Superior temporal gyrus (tissue), 1 donor: Measurements from ENCODE around the gene KIF26A.

Source experiments
- DNase-seq: peaks from one replicate; pipeline ENCODE4 v3.0.0-alpha.2; 2016; ENCODE audit errors: extremely low spot score

The KIF26A gene

DNA sequence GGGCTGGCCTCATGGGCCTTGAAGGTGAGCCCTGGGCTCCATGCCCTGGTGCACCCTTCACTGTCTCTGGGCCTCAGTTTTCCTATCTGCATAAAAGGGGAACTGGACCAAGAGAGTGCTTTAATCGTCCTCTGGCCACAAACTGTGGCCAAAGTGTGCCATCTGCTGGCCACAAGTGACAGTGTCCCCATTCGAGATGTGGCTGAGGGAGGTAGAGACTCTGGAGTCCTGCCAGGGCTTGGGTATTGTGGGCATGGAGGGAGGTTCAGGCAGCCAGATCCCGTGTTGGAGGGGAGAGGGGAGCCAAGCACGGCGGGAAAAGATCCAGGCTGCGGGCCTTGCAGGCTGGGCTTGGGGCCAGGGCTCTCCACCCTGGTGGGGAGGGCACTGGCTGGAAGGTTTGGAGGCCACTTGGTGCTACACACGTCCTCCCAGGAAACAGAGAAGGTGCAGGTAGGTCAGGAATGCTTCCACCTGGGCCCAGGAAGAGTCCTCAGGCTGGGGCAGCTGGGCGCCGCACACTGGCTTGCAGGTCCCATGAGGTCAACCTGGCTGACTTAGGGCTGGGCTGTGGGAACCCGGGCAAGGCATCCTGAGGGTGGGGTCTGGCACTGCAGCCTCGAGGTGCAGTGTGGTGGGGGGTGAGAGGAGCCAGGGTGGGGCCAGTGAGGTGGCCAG is 7.3 kb upstream of the KIF26A start:
- DNase-seq: peak; percentile 56

DNA sequence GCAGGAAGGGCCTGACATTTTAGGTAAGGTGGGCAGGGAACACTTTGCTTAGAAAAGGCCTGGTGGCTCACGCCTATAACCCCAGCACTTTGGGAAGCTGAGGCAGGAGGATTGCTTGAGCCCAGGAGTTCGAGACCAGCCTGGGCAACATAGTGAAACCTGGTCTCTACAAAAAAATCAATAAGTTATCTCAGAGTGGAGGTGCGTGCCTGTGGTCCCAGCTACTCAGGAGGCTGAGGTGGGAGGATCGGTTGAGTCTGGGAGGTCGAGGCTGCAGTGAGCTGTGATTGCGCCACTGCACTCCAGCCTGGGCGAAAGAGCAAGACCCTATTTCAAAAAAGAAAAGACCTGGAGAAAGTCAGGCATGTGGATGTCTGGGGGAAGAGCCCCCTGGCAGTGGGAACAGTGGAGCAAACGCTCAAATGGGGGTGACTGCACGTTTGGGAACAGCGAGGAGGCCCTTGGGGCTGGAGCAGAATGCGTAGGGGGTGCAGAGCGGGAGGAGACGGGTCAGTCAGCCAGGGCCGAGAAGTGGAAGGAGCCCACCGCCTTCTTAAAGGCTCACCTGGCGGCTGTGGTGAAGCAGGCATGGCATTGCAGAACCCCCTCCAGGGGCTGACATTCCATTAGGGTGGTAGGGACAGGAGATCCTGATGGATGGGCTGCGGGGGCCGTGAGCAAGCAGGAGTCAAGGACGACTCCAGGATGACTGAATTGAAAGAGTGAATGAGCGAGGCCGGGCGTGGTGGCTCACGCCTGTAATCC is 6.2 kb upstream of the KIF26A start:
- no peak for DNase-seq

DNA sequence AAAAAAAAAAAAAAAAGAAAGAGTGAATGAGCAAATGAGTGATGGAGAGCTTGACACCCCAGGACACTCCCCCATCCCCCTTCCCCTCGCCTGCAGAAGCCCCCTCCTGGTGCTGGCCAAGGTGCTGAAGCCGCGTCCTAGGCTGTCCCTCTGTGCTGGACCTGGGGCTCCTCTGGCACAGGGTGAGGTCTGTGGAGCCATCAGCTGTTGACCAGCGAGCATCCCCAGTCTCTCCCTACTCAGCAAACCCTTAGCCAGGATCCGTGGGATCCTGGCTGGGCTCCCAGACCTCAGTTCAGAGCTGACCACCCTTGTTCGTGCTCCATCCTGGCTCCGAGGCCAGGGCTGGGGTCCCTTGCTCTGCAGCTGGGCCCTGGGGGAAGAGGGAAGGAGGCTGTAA is 5.4 kb upstream of the KIF26A start:
- no peak for DNase-seq

DNA sequence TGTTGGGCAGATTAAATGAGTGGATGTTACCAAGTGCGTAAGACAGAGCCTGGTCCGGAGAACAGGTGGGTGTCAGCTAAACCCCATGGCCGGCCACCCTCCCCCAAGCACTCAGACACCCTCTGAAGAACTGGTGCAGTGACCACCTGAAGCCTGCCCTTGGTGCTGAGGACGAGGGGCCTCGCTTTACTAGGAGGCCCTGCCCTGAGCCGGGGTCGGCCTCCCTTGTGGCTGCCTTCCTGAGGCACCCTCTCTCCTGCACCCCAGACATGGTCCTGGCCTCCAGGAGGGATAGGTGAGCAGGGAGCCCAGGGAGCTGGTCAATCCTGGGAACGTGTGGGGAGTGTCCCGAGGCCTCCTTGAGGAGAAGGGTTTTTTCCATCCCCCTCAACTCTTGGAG is 4.9 kb upstream of the KIF26A start:
- DNase-seq: no peak

DNA sequence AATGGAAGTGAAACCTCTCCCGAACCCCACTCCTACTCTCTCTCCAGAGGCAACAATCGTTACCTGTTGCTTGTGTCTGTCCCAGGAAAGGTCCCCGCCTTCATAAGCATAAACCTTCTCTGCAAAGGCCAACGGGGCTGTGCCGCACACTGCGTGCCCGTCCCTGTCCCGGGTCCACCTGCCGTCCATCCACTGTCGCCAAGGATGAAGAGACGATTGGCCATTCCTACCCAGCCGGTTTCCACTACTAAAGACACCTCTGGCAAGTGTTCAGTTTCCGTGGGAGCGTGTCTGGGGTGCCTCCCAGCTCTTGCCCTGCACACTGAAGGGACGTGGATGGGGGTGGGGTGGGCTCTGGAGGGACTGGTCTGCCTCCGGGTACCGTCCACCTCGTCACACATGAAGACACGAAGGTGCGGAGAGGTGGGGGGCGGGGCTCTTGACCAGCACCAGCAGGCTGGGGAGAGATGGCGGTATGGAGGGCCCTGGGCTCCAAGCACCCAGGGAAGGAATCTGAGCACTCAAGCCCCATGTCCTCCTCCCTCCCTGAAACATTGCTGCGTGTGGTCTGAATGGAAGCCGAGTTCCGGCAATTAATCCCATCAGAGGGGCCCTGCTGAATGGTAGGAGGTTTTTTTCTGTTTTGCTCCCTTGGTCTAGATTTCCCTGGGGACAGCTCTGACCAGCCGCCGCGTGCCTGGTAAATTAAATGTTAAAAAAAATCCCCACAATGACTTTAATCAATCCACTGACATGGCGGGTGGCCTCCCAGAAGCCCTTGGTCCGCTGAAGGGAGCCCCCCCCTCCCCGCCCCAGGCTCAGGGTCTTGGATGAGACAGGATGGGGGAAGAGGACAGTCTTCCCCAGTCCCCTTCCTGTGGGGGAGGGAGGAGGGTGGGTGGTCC is 4.1 kb upstream of the KIF26A start:
- DNase-seq: no peak

DNA sequence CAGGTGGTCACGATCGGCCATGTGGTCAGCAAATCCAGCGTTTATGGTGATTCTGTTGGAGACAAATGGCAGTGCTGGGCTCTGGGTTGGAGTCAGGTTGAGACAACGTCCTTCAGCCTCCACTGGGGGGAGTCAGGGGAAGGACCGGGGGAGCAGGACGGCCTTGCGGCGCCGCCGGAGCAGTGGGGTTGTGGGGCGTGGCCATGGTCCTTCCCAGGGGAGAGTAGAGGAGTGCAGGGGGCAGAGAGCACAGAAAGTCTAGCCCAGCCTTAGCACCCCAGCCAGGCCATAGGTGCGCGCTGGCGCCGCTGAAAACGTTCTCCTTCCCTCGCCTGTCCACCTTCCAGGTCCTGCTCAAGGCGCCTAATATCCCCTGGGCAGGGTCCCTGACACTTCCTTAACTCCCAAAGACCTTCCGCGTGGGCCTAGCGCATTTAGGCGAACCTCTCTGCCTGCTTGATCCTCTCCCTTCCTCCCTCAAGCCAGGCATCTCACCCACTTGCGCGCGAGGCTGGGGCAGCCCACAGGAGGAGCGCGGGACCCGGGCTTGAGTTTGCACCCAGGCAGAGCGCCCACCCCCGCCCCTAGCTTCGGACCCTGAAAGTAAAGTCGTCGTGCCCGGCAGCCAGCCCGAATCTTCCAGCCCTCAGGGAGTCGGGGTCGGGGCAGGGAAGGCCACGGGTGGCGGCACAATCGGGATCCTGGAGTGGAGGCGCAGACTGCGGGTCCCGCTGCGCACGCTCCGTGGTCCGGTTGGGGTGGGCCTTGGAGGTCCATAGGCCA is 3.1 kb upstream of the KIF26A start:
- no peak for DNase-seq

DNA sequence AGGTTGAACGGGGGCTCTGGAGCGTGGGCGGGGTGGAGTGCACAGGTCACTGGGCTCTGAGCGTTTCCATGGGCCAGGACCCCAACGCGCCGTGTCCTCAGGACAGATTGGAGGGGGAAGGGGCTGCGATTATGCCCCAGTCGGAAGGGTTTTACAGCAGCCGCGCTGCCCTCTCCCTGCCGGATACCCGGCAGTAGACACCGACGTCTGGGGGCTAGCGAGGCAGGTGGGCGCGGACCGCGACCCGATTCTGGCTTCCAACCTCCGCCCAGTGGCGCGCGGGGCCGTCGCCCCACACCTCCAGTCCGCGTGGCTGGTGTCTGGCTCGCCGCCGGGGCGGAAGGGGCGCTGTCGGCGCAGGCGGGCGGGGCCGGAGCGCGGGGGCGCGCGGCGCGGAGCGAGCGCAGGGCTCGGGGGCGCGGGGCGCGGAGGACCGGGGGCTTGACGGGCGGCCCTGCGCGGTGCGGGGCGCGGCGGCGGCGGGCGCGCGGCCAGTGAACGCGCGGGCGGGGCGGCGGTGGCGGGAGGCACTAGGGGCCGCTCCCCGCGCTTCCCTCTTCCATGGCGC is 2.4 kb upstream of the KIF26A start:
- DNase-seq: no peak

DNA sequence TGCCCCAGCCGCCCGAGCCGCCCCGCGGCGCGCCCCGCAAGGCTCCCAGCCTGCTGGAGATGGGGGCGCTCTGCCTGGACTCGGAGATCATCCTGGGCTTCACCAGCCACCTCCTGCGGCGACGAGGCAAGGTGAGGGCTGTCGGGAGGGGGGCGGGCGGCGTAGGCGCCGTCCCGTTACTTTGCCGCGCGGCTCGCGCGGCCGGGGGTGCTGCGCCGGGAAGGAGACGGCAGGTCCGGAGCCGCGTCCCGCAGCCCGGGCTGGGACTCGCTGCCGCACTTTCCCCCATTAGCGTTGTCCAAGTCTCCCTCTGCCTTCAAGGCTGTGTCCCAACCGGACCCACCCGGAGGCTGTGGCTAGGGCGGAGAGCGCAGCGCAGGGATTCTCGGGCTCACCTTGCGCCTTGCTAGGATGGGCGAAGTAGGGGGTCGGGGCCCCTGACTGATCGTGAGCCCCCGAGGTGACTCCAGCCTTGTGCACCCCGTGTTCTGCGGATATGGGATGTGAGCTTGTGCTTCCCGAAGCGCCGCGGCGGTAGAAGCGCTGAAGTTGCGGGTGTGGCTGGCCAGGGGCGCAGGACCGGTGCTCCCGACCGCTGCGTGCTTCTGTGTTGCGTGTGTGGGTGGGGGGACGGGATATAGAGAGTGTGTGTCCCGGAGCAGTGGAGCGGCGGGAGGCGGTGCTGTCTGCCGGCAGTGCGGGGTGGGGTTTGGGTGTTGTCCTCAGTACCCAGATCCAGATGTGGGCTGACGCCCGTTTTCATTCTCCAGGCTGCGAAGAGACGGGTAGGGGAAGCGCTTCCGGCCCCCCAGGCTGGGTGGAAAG is 1.7 kb upstream of the KIF26A start:
- no peak for DNase-seq

DNA sequence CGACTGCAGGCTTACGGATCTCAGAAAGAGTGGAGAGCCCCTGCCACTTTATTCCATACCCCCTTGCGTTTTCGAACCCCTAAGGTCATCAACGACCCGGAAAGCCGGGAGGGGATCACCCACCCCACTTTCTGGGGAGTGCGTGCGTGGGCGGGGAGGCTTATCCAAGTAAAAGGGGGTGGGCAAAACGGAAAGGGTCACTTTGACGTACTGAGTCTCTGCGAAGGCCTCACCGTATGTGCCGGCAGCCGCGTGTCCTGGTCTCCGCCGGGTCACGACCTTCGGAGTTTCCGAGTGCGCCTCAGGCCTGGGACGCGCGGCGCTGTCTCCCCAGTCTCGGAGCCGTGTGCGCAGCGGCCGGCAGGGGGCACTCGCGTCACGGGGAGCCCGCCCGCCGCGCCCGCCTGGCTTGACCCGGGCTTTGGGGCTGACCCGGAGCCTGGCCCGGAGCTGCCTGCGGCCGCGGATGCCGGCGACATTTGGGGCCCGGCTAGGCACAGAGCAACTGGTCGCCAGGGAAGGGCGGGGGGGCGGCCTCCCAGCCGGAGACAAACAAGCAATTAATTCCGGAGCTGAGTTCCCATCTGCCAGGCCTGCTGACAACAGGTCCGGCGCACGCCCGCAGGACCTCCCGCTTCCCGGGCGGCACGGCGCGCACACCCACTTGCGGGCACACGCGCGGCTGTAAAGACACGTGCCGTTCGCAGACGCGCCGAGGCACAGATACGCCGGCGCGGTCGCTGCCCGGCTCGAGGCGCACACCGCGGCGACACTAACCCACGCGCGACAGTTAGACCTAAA is 890 bp upstream of the KIF26A start:
- DNase-seq: peak; percentile 59

DNA sequence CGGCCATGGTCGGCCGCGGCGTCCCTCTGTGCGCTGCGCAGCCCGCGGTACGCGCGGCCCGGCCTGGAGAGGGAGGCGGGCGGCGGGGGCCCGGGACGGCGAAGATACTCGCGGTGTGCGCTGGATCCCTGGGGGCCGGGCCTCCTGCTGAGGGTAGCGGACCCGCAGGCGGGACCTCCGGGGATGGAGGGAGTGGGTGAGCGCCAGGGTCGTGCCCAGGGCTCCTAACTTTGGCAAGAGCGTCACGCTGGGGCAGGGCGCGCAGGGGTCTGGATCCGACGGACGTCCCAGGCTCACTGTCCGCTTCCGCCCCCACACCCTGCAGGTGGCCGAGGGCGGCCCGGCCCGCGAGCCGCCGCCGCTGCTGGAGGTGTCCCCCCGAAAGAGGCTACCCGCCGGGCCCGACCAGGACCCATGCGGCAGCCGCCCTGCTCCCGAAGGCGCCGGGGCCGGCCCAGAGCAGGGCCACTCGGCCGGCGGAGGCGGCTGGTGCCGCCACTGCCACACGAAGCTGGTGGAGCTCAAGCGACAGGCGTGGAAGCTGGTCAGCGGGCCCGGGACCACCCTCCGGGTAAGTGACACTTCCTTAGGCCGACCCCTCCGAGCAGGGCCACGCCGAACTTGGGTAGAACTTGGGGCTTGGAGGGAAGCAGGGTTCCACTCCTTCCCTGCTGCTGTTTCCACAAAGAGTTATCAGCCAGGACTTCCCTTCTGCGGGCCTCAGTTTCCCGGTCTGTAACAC is 502 bp downstream of the KIF26A start:
- DNase-seq: no peak

DNA sequence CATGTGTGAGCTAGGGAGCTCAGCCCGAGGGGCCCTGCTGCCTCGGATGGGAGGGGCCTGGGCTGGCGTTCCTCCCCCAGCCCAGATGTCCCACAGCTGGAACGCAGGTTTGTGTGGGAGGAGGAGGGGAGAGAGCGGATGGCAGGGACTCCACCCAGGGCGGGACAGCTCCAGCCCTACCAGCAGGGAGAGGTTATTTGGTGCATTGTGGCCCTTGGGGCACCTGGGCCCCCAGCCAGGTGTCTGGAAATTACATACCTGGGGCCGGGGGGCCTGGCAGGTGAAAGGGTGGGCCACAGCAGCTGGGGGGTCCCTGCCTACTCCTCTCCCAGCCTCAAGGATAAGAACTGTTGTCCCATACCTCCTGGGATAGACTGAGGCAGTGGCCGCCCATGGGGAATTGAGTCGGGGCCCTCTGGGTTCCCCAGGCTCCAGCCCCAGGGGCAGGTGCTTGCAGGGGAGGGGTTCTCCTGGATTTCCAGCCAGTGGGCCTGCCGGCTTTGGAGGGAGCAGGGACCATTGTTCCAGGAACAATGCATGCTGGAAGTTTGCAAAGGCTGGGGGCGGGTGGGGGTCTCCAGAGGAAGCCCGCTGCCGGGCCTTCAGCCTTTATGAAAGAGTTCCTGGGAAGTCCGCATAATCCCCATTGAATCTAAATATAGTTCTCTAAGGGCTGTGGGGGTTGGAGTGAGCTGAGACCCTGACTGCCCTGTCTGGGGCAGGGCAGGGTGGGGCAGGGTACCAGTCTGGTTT is 1.2 kb downstream of the KIF26A start:
- DNase-seq: no peak

DNA sequence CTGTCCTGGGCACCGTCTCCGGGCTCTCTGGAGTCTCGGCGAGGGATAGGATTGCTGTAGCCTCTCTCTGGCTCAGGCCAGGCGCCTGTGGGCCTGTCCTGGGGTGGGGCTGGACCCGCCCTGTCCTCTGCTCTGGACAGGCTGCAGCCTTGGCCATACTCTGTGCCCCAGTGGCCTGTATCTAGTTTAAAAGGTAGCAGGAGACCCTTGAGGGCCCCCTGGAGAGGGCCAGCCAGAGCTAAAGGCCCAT is 1.8 kb downstream of the KIF26A start:
- DNase-seq: no peak

DNA sequence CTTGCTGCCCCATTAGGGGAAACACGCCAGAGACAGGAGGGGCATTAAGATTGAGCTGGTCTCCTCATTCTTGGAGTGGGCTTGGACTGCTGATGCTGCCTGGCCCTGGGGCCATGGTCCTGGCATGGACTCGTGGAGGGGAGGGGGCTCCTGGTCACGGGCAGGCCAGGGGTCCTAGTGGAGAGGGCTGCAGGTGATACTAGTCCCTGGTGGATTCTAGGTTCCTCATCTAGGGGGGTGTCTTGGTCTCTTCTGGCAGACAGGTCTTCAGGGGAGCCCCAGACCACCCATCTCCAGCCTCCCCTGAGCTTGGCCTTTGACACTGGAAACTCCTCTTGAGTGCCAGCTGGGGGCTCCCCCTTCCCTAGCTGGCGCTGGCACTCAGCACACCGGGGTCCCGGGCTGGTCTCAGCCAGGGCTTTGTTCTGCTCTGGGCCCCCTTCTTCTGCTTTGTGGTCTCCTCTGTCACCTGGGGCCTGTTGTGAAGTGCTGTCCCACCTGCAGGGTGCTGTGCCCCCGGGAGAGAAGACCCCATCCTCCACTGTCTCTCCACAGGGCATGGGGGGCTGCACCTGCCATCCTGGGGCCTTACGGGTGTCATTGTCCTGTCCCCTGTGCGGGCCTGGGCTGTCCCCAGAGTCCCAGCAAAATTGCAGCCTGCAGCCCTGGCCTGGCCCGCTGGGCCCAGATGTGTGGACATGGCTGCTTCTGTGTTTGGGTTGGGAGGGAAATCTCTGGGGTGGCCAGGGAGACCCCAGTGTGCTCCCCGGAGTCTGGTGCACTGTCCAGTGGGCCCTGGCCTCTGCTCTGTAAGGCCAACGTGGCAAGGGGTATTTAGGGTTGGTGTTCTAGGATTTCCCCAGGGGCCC is 2.3 kb downstream of the KIF26A start:
- no peak for DNase-seq

DNA sequence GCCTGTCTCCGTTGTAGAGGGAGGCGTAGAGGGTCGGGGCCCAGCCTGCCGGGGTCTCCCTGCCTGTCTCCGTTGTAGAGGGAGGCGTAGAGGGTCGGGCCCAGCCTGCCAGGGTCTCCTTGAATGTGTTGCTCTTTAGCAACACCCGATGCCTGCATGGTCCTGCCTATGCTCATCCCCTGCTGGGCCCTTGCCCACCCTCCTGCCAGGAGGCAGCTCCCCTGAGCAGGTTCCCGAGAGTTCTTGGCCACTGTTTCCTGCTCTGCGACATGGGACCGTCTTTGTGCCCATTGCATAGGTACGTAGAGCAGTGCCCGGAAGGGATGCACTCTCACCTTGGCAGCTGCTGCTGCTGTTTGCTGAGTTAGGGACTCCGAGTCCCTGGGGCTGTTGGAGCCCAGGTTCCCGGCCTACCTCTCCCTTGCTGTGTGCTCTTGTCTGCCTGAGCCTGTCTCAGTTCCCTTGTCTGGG is 3.3 kb downstream of the KIF26A start:
- DNase-seq: no peak

DNA sequence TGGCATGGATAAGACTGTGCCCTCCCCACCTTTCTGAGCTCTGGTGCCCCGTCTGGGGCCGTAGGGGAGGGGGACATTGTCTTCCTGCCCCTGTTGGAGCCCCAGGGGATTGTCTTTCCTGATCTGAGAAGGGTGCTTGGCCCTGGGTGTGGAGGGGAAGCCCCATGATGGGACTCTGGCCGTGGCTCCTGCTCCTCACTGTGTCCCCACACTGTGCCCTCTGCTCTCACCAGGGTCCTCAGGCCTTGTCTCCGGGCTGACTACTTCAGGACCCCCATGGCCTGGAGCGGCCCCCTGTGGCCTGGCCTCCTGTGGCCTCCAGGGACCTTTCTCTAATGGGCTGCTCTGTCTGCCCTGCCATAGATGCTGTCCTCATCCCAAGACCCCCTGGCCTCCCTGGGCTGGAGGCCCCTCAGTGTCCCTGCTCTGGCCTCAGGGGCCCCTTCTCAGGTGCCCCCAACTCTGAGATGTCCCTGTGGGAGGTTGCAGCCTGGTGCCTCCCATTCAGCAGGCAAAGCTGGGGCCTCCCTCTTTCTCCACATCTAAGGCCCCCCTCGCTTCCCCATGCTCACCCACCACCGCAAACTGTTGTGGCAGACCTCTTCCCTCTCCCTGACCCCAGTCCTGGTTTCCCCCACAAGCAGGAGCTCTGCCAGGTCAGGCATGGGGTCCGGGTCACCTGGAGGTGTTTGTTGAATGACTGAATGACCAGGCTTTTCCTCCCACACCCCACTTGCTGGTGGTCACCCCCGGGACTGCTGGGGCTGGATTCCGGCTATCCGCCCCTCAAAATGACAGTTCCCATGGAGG is 4.0 kb downstream of the KIF26A start:
- DNase-seq: no peak

DNA sequence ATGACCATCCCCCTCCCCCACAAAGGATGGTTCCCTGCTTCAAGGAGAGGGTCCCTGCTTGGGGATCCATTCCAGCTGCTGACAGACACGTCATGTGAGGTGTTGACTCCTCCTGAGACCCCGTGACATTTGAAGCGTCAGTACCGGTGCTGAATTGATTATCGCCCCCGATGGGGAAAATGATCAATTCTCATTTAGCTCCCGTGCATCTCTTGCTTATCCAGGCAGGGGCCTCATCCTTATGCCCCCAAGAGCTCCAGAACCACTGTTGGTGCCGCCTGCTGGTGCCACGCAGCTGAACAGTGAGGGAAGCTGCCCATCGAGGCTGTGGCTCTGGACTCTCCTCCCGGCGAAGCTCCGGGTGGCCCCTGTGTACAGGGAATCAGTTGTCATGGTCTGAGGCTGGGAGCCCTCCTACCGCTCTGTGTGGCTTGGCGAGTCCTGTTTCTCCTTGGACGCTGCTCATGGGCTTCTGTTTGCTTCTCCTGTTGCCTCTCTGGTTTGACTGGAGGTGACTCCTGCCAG is 4.6 kb downstream of the KIF26A start:
- no peak for DNase-seq
